COR-L47 (cell line): ENCODE data around the gene LTBP1.

Experiments used
- DNase-seq: peaks from one replicate; lab custom pipeline; 2025; lab: John Stamatoyannopoulos, UW

Gene LTBP1

DNA sequence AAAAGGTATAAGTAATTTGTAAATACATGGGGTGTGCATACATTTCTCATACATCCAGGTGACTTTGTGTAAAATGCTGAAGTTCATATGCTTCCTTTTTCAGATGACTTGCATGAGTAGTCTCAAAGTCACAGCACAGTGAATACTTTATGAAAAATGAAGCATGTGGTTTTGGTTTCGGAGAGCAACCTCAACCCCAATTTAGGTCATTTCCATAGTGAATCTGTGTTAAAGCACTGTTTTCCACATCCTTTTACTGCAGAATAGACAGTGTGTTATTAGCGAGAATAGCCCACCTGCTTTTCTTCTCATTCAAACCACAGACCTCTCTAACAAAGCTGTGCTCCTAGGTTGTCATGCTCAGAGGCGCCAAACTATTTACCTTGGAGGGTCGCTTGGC, 325.2 kb downstream of the LTBP1 start:
- DNase-seq, result no peak

GRCh38 chr2:33273479-33273878, 326.7 kb downstream of the LTBP1 start:
- DNase-seq, result no peak

GRCh38 chr2:33274524-33274923, 327.8 kb downstream of the LTBP1 start:
- no peak for DNase-seq

DNA sequence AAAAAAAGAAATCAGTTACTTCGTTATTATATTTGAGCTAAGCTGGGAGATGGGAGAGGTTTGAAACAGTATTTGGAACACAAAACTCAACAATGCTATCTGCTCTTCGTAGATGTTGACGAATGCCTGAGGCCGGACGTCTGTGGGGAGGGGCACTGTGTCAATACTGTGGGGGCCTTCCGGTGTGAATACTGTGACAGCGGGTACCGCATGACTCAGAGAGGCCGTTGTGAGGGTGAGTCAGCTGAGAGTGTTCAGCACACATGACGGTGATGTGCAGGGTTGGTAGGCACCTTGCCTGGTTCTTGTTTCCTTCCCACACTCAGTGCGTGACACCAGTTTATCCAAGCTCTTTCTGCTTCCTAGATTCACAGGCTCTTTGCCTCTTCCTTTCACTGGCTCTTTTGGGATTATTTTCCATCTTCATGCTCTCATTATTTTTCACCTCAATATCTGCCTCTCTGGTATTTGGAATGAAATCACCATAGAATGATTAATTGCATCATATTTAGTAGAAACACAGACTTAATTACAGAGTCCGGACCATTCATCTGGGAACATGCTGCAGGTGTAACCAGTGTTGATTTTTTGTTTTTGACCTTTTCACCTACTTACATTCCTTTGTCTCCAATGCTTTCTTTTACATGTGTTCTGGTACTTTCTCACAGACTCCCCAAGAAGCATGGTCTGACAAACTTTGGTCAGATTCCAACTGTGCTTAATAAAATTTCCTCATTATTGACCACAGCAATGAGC, 329.1 kb downstream of the LTBP1 start:
- DNase-seq, result no peak

DNA sequence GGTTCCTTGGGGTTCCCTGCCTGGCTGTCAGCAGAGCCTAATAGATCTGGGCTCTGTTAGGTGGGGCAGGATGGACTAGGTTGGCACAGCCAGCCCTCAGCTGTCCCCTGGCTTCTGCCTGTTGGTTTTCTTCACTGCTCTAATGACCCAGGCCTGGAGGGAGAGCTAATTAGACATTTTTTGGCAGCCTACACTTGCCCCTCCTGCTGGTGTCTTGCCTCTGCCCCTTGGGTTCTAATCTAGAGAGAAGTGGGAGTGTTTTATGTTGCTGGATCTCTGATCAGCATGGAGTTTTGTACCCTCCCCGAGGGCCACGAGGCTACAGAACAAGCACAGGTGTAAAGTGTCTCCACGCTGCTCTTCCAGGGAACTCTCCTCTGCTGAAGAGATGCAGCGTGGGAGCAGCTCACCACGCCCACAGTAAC, 330.3 kb downstream of the LTBP1 start:
- peak; percentile 10 for DNase-seq

GRCh38 chr2:33278245-33278943, 331.6 kb downstream of the LTBP1 start:
- no peak for DNase-seq

DNA sequence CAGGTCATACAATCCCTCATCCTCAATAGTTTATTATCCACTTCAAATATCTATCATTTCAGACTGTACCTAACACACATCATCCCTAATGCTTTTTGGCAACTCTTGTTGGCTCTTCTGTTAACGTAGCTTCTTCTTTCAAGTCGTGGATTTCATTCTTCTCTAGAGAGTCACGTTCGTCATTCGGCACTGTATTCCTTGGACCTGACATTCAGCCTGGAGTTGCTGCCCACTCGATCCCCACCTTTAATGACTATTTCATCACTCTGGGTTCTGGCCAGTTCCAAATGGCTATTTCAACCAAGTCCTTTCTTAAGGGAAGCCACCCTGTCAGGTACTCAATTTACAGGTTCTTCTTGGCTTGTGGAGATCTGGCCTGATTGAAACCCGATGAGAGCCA, 337.5 kb downstream of the LTBP1 start:
- DNase-seq, result no peak

DNA sequence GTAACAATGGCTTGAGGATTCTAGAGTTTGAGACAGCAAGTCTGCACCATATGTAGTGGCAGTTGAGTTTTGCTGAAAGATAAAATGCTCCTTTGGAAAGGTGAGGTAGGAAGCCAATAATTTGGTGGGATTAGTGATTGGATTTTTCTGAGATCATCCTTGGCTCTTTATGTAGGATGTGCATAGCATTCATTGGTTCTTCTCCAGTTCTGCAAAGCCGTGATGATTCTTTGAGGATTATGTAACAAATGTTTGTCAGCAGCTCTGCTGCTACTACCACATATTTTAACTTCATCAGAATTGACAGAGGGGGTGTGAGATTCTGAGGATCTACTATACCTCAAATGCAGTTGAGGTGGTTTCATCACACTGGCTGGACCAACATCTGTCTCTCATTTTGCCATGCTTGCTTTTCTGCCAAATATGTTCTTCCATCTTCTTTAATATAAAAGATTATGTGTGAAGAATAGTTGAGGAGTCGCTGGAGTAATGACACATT, 340.8 kb downstream of the LTBP1 start:
- no peak for DNase-seq

DNA sequence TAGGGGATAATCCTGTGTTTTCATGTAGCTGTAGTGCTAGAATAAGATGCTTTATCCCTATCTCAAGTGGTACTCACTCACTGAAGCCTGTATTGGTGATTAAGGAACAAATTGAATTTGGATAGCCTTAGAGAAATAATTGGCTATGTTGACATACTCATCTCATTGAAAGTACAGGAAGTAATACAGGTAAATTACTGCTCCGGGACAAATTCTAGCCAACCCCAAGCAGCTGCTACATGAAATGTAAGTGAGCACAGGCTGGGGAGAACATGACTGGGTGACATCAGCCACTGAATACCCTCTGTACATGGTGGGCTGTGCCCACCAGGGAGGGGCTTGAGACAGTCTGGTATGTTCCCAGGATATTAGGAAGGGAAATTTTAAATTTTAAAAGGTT, 341.3 kb downstream of the LTBP1 start:
- DNase-seq, result peak; percentile 2

DNA sequence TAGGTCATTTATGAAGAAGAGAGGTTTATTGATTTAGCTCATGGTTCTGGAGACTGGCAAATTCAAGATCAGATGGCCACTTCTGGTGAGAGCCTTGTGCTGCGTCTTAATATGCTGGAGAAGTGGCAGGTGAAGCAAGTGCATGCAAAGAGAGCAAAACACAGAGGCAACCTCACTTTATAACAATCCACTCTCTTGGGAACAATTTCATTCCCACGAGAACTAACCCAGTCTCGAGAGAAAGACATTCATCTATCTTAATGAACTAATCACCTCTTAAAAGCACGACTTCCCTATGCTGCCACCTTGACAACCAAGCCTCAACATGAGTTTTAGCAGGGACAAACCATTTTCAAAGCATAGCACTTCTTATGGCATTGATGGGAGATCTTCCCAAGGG, 343.2 kb downstream of the LTBP1 start:
- no peak for DNase-seq

- DNase-seq, result peak; percentile 70
Measured at GRCh38 chr2:33291278-33292013, 344.7 kb downstream of the LTBP1 start.

DNA sequence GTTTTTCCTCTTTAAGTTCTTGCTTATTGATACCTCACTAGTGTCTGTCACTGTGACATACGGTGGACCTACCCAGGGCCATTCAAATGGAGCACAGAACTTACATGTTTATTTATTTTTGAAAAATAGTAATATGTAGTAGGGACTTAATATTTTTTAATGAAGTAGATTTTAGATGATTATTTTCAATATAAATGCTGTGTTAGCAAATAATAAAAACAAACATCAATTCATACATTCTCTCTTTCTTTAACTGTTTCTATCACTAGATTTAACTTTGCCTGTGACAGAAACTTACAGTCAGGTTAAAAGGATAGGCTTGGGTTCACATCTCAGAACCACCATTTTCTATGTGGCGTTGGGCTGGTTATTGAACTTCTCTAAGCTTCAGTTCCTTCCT, 345.3 kb downstream of the LTBP1 start:
- no peak for DNase-seq

- DNase-seq, result peak; percentile 72
Measured at GRCh38 chr2:33292981-33293595, 346.3 kb downstream of the LTBP1 start.

DNA sequence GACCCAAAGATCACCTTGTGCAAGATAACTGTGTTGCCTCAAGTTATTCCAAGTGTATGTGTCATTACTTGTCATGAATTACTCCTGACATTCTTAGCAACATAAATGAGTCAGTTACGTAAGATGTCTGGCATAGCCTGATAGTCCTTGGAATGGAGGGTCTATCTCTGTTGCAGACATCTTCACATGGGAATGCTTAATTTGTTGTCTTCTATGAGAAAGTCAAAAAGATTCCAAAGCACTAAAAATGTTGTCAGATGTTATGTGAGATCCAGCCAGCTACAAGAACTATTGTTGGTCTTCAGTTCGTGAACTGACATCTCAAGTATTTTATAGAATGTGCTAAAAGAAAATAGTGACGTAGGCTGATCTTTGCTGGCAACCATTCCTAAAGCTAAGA, 351.5 kb downstream of the LTBP1 start:
- DNase-seq, result no peak

- DNase-seq, result no peak
Measured at GRCh38 chr2:33301355-33301754, 354.6 kb downstream of the LTBP1 start.

GRCh38 chr2:33302348-33302747, 355.6 kb downstream of the LTBP1 start:
- DNase-seq, result no peak

GRCh38 chr2:33304032-33304864, 357.5 kb downstream of the LTBP1 start:
- peak; percentile 69 for DNase-seq

DNA sequence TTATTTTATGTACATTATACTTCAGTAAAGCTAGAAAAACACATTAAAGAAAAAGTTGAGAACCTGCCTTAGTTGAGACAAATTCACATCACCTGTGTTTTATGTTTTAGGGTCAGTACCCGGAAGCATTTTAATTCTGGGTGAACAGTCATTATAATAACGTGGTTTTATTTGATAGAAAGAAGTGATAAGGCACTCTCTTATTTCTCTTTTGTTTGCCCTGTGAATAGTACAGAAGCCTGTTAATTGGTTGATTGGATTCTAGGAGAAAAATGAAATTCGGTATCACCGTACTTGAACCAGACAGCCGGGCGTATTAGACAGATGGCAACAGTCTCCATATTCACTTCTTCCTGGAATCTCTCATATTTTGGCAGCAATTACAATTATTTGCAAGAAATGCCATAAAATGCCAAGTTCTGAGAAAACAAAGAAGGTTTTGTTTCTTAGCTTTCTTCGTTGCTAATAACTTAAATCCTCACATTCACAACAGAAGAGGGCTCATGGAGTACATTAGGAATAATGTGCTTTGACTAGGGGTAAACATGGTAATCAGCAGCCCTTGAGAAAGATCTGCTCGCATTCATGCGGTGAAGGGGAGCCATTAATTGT, 361.0 kb downstream of the LTBP1 start:
- DNase-seq, result no peak

- DNase-seq, result no peak
Measured at GRCh38 chr2:33312355-33312754, 365.6 kb downstream of the LTBP1 start.

- DNase-seq, result no peak
Measured at GRCh38 chr2:33313039-33313438, 366.3 kb downstream of the LTBP1 start.

- DNase-seq, result no peak
Measured at GRCh38 chr2:33314541-33314940, 367.8 kb downstream of the LTBP1 start.
